Rectal smooth muscle tissue (tissue), 1 donor: ENCODE measurements around the gene WASF2.
"Not testable (repeated sequence)": the region's sequence is repeated elsewhere in the genome, so short reads cannot be mapped to it uniquely, and the experiment has no call there.

Source experiments
- H3K27ac ChIP-seq: one replicate; pipeline ENCODE4 v1.7.0; 2013; ENCODE audit warnings: low read depth, low read length, inconsistent platforms
- H3K27me3 ChIP-seq: one replicate; pipeline ENCODE4 v1.7.0; 2013; ENCODE audit warnings: low read length; ENCODE audit not compliant: control insufficient read depth, insufficient read depth
- H3K36me3 ChIP-seq: one replicate; pipeline ENCODE4 v1.7.0; 2013; ENCODE audit warnings: low read length; ENCODE audit not compliant: control insufficient read depth, insufficient read depth
- H3K4me1 ChIP-seq: one replicate; pipeline ENCODE4 v1.7.0; 2013; ENCODE audit warnings: low read length; ENCODE audit not compliant: control insufficient read depth, insufficient read depth
- H3K4me3 ChIP-seq: one replicate; pipeline ENCODE4 v1.7.0; 2013; ENCODE audit warnings: low read length
- H3K9ac ChIP-seq: one replicate; pipeline ENCODE4 v1.7.0; 2013; ENCODE audit warnings: low read length

WASF2 gene

GRCh38 chr1:27504588-27505419 is 14.8 kb upstream of the WASF2 start:
- H3K9ac ChIP-seq, result no peak overlapping the region
- H3K4me3 ChIP-seq, result peak overlapping the region; percentile 34
- peaks cover 19% of the 10 kb centered on the region for H3K4me1 ChIP-seq
- no peaks in the 10 kb centered on the region for H3K36me3 ChIP-seq
- H3K27me3 ChIP-seq, result no peaks in the 10 kb centered on the region
- H3K27ac ChIP-seq, result peak overlapping the region; percentile 97

DNA sequence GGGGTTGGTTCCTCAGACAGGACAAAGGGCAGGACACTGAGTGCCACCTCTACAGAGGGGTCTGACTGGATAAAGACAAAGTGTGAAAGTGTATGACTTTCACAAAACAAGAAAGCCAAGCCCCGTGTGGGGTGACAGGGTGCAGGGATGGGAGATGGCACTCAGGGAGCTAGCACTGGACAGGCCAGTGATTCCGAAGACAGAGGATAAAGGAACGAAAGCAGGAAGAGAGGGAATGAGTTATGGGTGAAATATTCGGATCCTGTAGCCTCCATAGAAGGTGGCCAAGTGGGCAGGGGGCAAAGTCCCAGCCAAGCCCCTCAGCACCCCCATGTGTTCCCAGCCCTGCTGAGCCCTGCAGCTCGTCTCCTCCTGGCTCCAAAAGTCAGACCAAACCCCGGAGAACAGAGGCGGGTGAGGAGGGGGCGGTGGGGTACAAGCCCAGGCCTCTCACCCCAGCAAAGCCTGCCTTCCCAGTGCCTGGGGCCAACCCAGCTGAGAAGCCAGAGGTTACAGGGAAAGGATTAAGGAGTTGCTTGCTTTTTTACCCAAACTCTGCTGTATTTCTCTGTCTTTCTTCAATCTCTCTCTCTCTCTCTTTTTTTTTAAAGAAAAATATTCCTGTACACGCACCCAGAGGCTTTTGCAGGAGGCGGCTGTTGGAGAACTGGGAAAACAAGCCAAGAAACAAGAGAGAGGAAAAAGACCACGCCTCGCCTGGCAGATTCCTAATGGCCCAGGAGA is 14.0 kb upstream of the WASF2 start:
- H3K36me3 ChIP-seq, result no peaks in the 10 kb centered on the region
- peak overlapping the region; percentile 71 for H3K9ac ChIP-seq
- peak overlapping the region; percentile 42 for H3K4me3 ChIP-seq
- H3K27me3 ChIP-seq, result no peaks in the 10 kb centered on the region
- peaks cover 19% of the 10 kb centered on the region for H3K4me1 ChIP-seq
- peak overlapping the region; percentile 97 for H3K27ac ChIP-seq

DNA sequence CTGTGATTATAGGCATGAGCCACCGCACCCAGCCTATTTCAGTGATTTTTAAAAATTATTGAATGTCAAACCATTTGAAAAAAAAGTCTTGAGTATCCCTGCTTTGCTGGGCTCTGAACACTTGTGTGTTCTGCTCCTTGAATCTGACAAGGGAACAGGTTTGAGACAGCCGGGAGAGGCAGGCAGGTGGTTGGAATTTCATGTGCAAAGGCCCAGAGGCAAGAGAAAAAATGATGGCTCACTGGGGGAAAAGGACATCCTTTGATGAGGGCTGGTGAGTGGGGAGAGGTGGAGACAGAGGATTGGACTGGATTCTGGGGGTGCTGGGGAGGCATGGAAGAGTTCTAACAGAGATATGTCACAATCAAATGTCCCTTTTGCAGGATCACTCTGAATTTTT is 13.1 kb upstream of the WASF2 start:
- Histone ChIP-seq H3K4me3 (no peak overlapping the region), H3K9ac (no peak overlapping the region), H3K27me3 (no peaks in the 10 kb centered on the region), H3K27ac (peak overlapping the region; percentile 51), H3K36me3 (no peaks in the 10 kb centered on the region), H3K4me1 (peaks cover 19% of the 10 kb centered on the region)

GRCh38 chr1:27501159-27501558 is 11.2 kb upstream of the WASF2 start:
- H3K36me3 ChIP-seq, H3K27ac ChIP-seq, H3K9ac ChIP-seq, H3K27me3 ChIP-seq, H3K4me3 ChIP-seq: not testable (repeated sequence)
- peaks cover 23% of the 10 kb centered on the region for H3K4me1 ChIP-seq

- no peak overlapping the region for H3K4me3 ChIP-seq
Observed at GRCh38 chr1:27499142-27499541, 9.2 kb upstream of the WASF2 start.

GRCh38 chr1:27496604-27497155 is 6.7 kb upstream of the WASF2 start:
- Histone ChIP-seq H3K27me3 (no peaks in the 10 kb centered on the region), H3K9ac (no peak overlapping the region), H3K4me3 (no peak overlapping the region), H3K27ac (no peak overlapping the region), H3K36me3 (no peaks in the 10 kb centered on the region), H3K4me1 (peaks cover 15% of the 10 kb centered on the region)

More at GRCh38 chr1:27499142-27499541, 9.2 kb upstream of the WASF2 start:
- Histone ChIP-seq H3K27ac (no peak overlapping the region), H3K36me3 (no peaks in the 10 kb centered on the region), H3K27me3 (no peaks in the 10 kb centered on the region), H3K4me1 (peaks cover 9% of the 10 kb centered on the region), H3K9ac (no peak overlapping the region)

- Histone ChIP-seq H3K36me3 (no peaks in the 10 kb centered on the region), H3K27ac (peak overlapping the region; percentile 95), H3K4me1 (peaks cover 27% of the 10 kb centered on the region), H3K9ac (no peak overlapping the region), H3K4me3 (no peak overlapping the region), H3K27me3 (no peaks in the 10 kb centered on the region)
Observed at GRCh38 chr1:27492796-27493195, 2.8 kb upstream of the WASF2 start.

DNA sequence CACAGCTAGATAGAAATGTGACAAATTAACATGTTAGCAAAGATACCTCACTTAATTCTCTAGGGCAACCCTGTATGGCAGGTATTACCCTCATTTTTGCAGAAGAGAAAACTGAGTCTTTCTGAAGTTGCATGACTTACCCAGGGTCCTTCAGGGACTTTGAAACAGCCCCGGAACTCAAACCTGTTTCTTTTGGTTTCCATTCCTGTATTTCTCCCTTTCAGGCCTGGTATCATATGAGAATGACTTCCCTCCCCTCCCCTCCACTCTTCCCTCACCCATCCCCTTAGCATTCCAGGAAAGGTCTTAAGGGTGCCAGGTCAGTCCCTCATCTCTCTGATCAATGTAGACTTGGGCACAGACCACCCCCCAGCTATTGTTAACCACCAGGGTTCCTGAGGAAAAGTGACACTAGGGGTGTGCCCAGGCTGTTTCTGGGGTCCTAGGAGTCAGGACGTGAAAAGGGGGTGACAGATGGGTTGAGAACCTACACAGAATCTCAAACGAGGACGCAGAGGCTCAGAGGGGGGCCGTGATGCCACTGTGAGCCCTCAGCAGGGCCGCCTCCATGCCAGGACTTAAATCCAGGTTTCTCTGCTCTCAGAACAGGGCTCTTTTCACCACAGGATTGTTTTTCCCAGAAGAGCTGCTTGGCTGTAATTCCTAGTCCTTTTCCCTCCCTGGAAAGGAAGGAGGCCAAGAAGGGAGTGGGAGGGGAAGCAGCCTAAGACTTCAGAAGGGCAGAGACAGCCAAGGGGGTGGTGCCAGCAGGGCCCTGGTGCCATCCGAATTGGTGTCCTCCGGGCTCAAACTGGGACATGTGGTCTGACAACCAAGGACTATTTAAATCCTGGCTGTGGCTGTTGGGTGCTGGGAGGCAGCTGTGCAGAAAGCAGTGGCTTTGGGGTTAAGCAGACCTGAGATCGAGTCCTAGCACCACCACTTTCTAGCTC is 2.1 kb upstream of the WASF2 start:
- H3K4me1 ChIP-seq, result peaks cover 28% of the 10 kb centered on the region
- H3K36me3 ChIP-seq, result no peaks in the 10 kb centered on the region
- peak overlapping the region; percentile 95 for H3K27ac ChIP-seq
- no peak overlapping the region for H3K9ac ChIP-seq
- H3K27me3 ChIP-seq, result no peaks in the 10 kb centered on the region
- no peak overlapping the region for H3K4me3 ChIP-seq

- Histone ChIP-seq H3K27me3 (no peaks in the 10 kb centered on the region), H3K36me3 (no peaks in the 10 kb centered on the region), H3K27ac (peak overlapping the region; percentile 95), H3K4me1 (peaks cover 24% of the 10 kb centered on the region), H3K4me3 (peak overlapping the region; percentile 73), H3K9ac (peak overlapping the region; percentile 94)
Observed at GRCh38 chr1:27489501-27489972, 430 bp downstream of the WASF2 start.

GRCh38 chr1:27487966-27488884 is 1.7 kb downstream of the WASF2 start:
- Histone ChIP-seq H3K9ac (peak overlapping the region; percentile 45), H3K27ac (peak overlapping the region; percentile 62), H3K36me3 (no peaks in the 10 kb centered on the region), H3K4me1 (peaks cover 24% of the 10 kb centered on the region), H3K27me3 (no peaks in the 10 kb centered on the region), H3K4me3 (peak overlapping the region; percentile 73)

DNA sequence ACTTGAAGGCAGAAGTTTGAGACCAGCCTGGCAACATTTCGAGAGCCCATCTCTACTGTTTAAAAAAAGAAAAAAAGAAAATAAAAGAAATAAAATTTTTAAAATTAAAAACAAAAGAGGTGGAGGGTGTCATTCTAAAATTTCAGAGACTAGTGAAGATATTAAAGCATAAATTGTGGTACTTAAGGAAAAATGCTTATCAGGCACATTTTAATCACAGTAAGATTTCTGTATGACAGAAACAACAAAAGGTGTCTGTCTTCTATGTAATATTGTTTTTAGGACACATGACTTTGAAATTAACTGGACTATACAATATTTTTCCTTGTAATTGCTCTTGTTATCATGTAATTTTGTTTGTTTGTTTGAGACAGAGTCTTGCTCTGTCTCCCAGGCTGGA is 4.6 kb downstream of the WASF2 start:
- Histone ChIP-seq H3K27me3 (no peaks in the 10 kb centered on the region), H3K4me3 (no peak overlapping the region), H3K27ac (no peak overlapping the region), H3K36me3 (no peaks in the 10 kb centered on the region), H3K9ac (no peak overlapping the region), H3K4me1 (peaks cover 11% of the 10 kb centered on the region)
